Stimulated activated CD8-positive, alpha-beta memory T cell treated with anti-CD3 and anti-CD28 coated beads, Interleukin-15, amount 100 ng/mL, for 48 hours (primary cell): ENCODE results near the gene NRDE2.
"Not testable (repeated sequence)": the region's sequence is repeated elsewhere in the genome, so short reads cannot be mapped to it uniquely, and the experiment has no call there.

Experiments
- DNase-seq, 2 donors: peaks; one replicate each; pipeline ENCODE4 v3.0.0-alpha.2; 2020; ENCODE audit warnings: low read depth in 2 of 2

NRDE2 gene

DNA sequence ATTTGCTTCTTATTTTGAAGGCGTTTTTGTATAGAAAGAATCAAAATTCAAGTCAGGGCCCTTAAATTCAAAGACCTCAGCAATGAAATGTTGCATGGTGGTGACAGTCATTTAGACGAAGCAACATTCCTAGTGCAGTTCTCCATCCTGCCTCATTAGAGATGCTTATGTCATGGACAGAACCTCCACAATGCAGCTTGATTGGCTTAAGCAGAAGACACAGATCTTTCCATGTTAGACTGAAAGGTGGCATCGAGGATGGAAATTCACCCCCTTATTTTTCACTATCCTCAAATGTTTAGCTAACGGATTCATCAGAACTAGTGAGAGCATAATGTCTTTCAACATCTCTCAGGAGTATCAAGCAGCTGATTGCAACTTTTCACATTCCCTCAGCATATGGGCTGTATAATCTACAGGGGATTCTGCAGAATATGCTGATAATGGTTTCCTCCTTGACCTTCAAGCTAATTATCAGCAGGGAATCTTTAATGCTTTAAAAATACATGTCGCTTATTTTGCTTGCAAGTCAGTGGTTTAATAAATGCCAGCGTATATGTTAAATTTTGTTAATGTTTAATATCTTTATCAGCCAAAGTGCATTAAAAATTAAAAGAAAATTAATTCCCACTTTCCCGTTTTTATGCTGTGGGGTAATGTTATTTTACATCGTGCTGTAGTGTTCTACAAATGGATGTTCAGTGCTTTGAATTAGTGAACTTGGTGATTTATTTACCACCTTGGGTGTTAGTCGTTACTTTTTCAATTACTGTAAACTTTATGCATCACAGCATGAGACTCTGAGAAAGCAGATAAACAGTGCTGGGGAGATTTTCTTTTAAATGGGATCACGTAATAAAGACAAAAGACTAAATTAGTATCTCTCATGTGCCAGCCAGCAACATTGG is 12.8 kb upstream of the NRDE2 start:
- DNase-seq = no peak

GRCh38 chr14:90342327-90342726 is 10.6 kb upstream of the NRDE2 start:
- no peak for DNase-seq

GRCh38 chr14:90341784-90342183 is 10.0 kb upstream of the NRDE2 start:
- no peak for DNase-seq

DNA sequence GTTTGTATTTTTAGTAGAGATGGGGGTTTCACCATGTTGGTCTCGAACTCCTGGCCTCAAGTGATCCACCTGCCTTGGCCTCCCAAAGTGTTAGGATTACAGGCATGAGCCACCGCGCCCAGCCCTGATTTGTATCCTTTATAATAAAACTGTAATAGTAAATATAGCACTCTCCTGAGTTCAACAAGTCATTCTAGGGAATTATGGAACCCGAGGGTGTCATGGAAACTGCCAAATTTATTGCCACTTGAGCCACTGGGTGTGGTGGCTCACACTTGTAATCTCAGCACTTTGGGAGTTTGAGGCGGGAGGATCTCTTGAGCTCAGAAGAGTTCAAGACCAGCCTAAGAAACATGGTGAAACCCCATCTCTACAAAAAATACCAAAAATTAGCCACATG is 9.5 kb upstream of the NRDE2 start:
- DNase-seq = not testable (repeated sequence)

GRCh38 chr14:90336985-90337384 is 5.2 kb upstream of the NRDE2 start:
- no peak for DNase-seq

GRCh38 chr14:90336401-90336800 is 4.7 kb upstream of the NRDE2 start:
- no peak for DNase-seq

GRCh38 chr14:90332271-90332584 is 487 bp upstream of the NRDE2 start:
- DNase-seq = no peak

GRCh38 chr14:90330203-90331196 is 1.2 kb downstream of the NRDE2 start:
- no peak for DNase-seq

- DNase-seq = no peak
Measured at GRCh38 chr14:90321891-90322290, 9.8 kb downstream of the NRDE2 start.

DNA sequence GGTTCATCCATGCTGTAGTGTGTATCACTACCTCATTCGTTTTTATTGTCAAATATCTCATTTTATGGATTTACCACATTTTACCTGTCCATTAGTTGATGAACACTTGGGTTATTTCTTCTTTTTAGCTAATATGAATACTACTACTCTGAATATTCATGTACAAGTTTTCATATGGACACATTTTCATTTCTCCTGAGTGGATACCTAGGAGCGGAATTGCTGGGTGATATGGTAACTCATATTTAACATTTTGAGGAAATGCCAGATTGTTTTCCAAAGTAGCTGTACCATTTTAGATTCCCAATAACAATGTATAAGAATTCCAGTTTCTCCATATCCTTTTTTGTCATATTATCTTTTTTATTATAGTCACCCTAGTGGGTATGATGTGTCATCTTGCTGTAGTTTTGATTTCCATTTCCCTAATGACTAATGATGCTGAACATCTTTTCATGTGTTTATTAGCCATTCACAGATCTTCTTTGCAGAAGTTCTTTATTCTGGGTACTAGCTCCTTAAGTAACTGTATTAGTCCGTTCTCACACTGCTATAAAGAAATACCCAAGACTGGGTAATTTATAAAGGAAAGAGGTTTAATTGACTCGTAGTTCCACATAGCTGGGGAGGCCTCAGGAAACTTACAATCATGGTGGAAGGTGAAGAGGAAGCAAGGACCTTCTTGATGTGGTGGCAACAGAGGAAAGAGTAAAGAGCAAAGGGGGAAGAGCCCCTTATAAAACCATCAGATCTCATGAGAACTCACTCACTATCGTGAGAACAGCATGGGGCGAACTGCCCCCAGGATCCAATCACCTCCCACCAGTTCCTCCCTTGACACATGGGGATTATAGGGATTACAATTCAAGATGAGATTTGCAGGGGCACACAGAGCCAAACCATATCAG is 11.9 kb downstream of the NRDE2 start:
- no peak for DNase-seq

- no peak for DNase-seq
Measured at GRCh38 chr14:90319173-90319572, 12.6 kb downstream of the NRDE2 start.

GRCh38 chr14:90318016-90318415 is 13.7 kb downstream of the NRDE2 start:
- DNase-seq = no peak

DNA sequence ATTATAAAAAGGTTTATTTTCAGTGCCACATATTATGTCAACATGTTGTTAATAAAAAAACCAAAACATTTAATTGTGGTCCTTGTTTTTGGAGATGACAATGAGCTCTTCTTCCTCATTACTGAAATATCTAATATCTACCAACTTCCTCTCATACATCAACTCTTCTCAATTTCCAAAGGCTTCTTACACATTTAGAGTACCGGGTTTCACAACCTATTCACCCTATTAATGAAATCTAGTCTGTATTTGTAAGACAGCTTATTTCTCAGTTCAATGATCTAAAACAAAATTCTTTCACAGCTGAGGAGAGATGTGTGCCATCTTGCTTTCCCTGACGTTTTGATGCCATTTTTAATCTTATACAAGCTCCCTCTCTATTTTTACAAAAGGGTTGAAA is 14.5 kb downstream of the NRDE2 start:
- DNase-seq = no peak

- DNase-seq = no peak
Measured at GRCh38 chr14:90308561-90308960, 23.2 kb downstream of the NRDE2 start.

DNA sequence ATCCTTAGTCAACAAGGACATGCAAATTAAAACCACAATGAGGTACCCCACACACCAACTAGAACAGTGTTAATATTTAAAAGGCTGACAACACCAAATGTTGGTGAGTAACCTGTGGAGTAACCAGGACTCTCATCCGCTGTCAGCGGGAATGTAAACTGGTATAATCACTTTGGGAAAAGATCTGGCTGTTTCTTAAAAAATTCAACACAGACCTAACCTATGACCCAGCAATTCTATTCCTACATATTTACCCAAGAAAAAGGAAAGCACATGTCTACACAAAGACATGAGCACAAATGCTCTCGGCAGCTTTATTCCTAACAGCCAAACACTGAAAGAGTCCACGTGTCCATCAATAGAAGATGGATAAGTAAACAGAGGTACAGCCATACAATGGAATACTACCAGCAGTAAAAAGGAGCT is 26.6 kb downstream of the NRDE2 start:
- no peak for DNase-seq

DNA sequence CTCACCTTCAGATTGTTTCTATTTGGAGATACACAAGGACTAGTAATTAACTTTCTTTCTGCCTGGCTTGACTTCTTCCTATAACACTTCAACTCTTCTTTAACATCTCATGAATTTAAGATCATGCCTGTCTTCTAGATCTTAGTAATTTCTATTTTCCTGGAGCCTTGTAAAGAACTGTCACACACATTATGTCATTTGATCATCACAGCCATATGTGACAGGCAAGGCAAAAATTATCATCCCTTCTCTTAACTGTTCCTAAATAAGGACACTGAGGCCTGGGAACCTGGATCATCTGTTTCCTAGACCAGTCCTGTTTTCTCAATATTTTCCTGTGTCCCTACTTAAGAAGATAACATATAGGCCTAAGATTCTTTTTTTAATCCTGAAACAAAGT is 27.2 kb downstream of the NRDE2 start:
- no peak for DNase-seq

GRCh38 chr14:90303473-90303872 is 28.3 kb downstream of the NRDE2 start:
- DNase-seq = no peak

- DNase-seq = no peak
Measured at GRCh38 chr14:90302529-90303303, 29.0 kb downstream of the NRDE2 start.

GRCh38 chr14:90301668-90302090 is 30.1 kb downstream of the NRDE2 start:
- no peak for DNase-seq

GRCh38 chr14:90301122-90301521 is 30.6 kb downstream of the NRDE2 start:
- DNase-seq = no peak

GRCh38 chr14:90300611-90301047 is 31.1 kb downstream of the NRDE2 start:
- DNase-seq = no peak
